Spleen (tissue), 7 donors: Measurements from ENCODE around the gene SNURF.

Experiments used
- POLR2A ChIP-seq, 3 donors: fragments of 450-650 bp; IDR thresholded peaks; one replicate each; pipeline ENCODE4 v1.5.1; 2017; ENCODE audit warnings: antibody characterized with exemption in 3 of 3, mild to moderate bottlenecking in 1 of 3
- TF ChIP-seq, protein P1 (sequence below), 11 experiments: fragments of 200-600 bp in 7 of 11; fragments of 450-650 bp in 4 of 11; sonication (generic) in 4 of 11; IDR thresholded peaks in 8 of 11; conservative IDR thresholded peaks in 3 of 11; 1 replicate in 7 of 11; 2 replicates in 4 of 11; pipeline versions ENCODE4 v1.4.0 to v1.8.0; 2016 to 2021; ENCODE audit warnings: antibody characterized with exemption in 11 of 11, inconsistent platforms in 4 of 11, mild to moderate bottlenecking in 1 of 11
- donor health status: DM: no; HTN: no; CAD: no; lungs with moderate emphysema.
- donor health status: DM: no; HTN: no; CAD: no.
- donor health status: DM: no; HTN: no; CAD: no.

DNA sequence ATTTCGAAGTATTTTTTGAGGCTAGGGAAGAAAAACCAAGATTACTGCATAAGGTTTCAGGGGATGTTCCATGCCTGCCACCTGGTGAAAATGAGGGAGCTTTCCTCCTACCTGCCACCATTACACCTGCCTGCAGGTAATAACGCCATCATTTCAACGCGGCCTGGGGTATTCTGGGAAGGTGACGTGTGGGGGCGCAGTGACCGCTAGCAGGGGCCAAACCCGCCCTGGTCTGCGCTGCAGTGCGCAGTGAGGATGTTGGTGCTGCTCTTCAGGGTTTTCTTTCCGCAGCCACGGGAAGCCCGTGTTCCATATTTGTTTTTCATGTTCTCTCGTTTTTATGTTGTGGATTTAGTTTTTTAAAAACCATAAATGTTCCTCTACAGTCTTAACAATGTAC, 37.4 kb upstream of the SNURF start:
- TF ChIP-seq, protein P1, sequence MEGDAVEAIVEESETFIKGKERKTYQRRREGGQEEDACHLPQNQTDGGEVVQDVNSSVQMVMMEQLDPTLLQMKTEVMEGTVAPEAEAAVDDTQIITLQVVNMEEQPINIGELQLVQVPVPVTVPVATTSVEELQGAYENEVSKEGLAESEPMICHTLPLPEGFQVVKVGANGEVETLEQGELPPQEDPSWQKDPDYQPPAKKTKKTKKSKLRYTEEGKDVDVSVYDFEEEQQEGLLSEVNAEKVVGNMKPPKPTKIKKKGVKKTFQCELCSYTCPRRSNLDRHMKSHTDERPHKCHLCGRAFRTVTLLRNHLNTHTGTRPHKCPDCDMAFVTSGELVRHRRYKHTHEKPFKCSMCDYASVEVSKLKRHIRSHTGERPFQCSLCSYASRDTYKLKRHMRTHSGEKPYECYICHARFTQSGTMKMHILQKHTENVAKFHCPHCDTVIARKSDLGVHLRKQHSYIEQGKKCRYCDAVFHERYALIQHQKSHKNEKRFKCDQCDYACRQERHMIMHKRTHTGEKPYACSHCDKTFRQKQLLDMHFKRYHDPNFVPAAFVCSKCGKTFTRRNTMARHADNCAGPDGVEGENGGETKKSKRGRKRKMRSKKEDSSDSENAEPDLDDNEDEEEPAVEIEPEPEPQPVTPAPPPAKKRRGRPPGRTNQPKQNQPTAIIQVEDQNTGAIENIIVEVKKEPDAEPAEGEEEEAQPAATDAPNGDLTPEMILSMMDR (IDR thresholded peaks at IDR 0.05 in 8 of 11, conservative IDR thresholded peaks at IDR 0.05 in 3 of 11): no peak
- TF ChIP-seq POLR2A (IDR thresholded peaks at IDR 0.05): no peak
